Activated CD4-positive, alpha-beta T cell treated with anti-CD3 and anti-CD28 coated beads for 36 hours (primary cell): Measurements from ENCODE around the gene KLHDC7B. TPM values are rescaled to one million over a fixed set of nuclear protein-coding genes. Genes with fewer than 3 reads are reported as not detected.

ENCODE experiments used
- ATAC-seq: fragments of 200-7000 bp; cut with Tn5 transposase; one replicate; pipeline ENCODE4 v1.10.0; 2021; ENCODE audit warnings: mild to moderate bottlenecking, moderate library complexity
- CTCF ChIA-PET: fragments of 350-600 bp; sonication (Branson Sonifier 250); formaldehyde crosslinking; loops from one replicate; lab custom pipeline; 2021; ENCODE audit warnings: antibody characterized with exemption; lab: Charles Lee
- POLR2A ChIA-PET: fragments of 350-600 bp; sonication (Branson Sonifier 250); formaldehyde crosslinking; loops from one replicate; lab custom pipeline; 2021; ENCODE audit warnings: antibody characterized with exemption, inconsistent platforms; lab: Charles Lee
- DNase-seq: peaks from one replicate; pipeline ENCODE4 v3.0.0-alpha.2; 2020
- H3K27ac Mint-ChIP-seq: one replicate; pipeline ENCODE4 v1.8.0; 2021; ENCODE audit warnings: mixed read lengths
- H3K27me3 Mint-ChIP-seq: one replicate; pipeline ENCODE4 v1.8.0; 2021; ENCODE audit warnings: mixed read lengths
- H3K36me3 Mint-ChIP-seq: one replicate; pipeline ENCODE4 v1.8.0; 2021; ENCODE audit warnings: low read depth, mixed read lengths
- H3K4me1 Mint-ChIP-seq: one replicate; pipeline ENCODE4 v1.8.0; 2021; ENCODE audit warnings: mixed read lengths
- H3K4me3 Mint-ChIP-seq: one replicate; pipeline ENCODE4 v1.8.0; 2021; ENCODE audit warnings: mild to moderate bottlenecking, moderate library complexity, mixed read lengths
- H3K9me3 Mint-ChIP-seq: one replicate; pipeline ENCODE4 v1.8.0; 2021; ENCODE audit warnings: low read depth, mixed read lengths
- intact Hi-C, 2 experiments: fragments of 100-400 bp; cut with DNase I in 1 of 2; cut with micrococcal nuclease in 1 of 2; formaldehyde crosslinking; loops; one replicate each; pipeline versions ENCODE4 v1.14.2 to v1.15.1; 2022 to 2024; cut with DNase I, micrococcal nuclease
- total RNA-seq, 2 experiments: library from RNA; stranded (reverse); gene quantifications; one replicate each; pipeline ENCODE4 v1.2.3, GENCODE V29; 2021

KLHDC7B gene
- total RNA-seq, 2 experiments from 2014 or later, result 5.7 to 6.4 TPM

DNA sequence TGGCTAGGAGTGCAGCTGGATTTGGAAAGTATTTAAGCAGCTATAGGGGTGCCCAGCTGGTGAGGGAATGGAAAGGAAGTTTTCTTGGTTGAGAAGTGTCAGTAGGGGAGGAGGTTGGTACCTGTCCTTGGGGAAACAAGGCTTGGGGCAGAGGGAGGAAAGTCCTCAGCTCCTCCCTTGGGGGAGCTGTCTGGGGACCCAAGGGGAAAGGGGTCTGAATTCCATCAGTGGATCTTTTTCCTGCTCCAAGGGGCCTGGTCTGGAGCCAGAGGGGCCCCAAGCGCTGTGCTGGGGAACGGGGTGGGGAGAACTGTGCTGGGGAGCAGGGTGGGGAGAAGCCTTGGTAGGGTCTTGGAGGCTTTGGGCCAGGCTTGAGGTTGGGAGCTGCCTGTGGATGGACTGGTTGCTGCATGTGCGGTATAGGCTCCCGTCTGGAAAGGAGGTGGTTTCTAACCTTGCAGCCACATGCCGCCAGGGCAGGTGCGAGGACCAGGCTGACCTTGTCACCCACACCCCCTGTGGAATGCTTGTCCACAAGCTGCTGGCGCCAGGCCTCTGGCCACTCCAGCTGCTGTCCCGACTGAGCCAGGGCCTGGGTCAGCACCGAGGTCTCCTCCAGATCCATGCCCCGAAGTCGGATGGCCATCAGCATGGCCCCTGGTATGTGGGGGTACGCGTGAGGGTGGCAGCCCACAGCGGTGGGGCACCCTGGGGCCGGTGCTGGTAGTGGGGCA, 16.9 kb upstream of the KLHDC7B start:
- Mint-ChIP-seq H3K4me3 (peak overlapping the region; percentile 77), H3K27me3 (no peaks in the 10 kb centered on the region), H3K9me3 (no peaks in the 10 kb centered on the region), H3K27ac (no peak overlapping the region), H3K4me1 (peaks cover 43% of the 10 kb centered on the region), H3K36me3 (peaks cover 15% of the 10 kb centered on the region)
- CTCF ChIA-PET, result interaction anchor here (0.6 to 5.2 kb wide), 7 partner anchors 11 to 99 kb away, joined by 3 to 43 read pairs (median 5); partner anchors contain the start of genes ARSA, KLHDC7B and SYCE3
- DNase-seq, result no peak
- POLR2A ChIA-PET, result interaction anchor here (0.6 to 1.7 kb wide), 6 partner anchors 11 to 155 kb away, joined by 3 to 7 read pairs (median 4); partner anchors contain the start of genes LMF2 and NCAPH2
- intact Hi-C loops, result loop anchor here in 1 of 2 experiments (5.0 kb wide), 3 partner anchors 187 to 677 kb away; partner anchors contain the start of genes PIM3, PPP6R2 and ZBED4
- ATAC-seq, result no peak

DNA sequence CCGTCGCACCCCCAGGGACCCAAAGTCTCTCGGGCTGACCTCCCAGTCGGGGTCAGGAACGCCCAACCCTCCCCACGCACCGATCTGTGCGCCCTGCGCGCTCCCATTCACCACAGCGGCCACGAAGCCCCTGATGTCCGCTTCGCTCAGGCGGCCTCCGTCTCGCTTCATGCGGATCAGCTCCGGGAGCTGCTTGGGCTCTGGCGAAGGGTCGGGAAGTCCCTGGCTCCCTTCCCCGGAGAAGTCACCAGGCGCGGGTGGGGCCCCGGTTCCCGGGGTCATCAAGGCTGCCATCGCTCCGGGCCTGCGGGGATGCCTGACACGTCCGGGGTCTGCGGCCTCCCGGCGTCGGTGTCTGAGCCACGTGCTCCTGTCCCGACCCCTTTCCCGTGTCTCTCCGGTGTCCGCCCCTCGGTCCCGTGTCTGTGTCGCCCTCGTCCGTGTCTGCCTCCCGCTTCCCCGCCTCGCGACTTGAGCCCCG, 16.2 kb upstream of the KLHDC7B start:
- ATAC-seq, result no peak
- Mint-ChIP-seq H3K4me3 (peak overlapping the region; percentile 77), H3K27ac (no peak overlapping the region), H3K4me1 (peaks cover 47% of the 10 kb centered on the region), H3K27me3 (no peaks in the 10 kb centered on the region), H3K9me3 (no peaks in the 10 kb centered on the region), H3K36me3 (peaks cover 13% of the 10 kb centered on the region)
- ChIA-PET CTCF (interaction anchor here (0.6 to 5.2 kb wide), 6 partner anchors 10 to 99 kb away, joined by 3 to 43 read pairs (median 8); partner anchors contain the start of genes ARSA, KLHDC7B and SYCE3), POLR2A (interaction anchor here (1.0 to 1.3 kb wide), 3 partner anchors 10 to 92 kb away, joined by 4 to 7 read pairs (median 6); partner anchors contain the start of genes LMF2 and NCAPH2)
- intact Hi-C loops, result loop anchor here in 1 of 2 experiments (5.0 kb wide), 3 partner anchors 187 to 677 kb away; partner anchors contain the start of genes PIM3, PPP6R2 and ZBED4
- no peak for DNase-seq

DNA sequence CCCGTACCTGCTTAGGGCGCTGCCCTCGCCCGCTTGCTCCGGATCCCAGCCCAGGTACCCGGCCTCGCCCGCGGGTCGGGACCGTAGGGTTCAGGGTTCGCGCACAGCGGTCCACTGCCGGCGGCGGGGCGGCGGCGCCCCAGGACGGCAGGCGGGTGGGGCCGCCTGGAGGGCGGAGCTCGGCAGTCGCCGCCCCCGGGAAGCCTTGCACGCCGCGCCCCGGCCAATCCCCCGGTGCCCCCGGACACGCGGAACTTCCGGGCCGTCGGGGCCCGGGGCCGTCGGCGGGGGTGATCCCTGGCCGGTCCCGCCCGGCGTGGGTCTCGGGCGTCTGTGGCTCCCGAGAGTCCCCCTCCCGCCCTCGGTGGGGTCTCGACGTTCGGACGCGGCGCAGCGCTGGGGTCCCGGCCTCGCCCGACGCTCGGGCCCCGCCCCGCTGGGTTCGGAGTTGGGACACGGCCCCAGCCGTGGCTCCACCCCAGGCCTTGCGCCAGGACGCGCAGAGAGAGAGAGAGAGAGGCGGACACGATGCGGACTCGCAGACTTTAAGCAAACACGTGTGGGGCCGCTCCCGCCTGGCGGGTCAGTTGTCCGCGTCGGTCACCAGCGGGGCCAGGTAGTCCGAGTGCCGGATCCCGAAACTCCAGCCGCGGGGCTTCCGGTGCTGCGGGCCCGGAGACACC, 15.7 kb upstream of the KLHDC7B start, which contains the start of gene TYMP:
TYMP (minus strand) TSS at position 116 of the 683 bp plus-strand sequence. CDS start 303 bp downstream, outside the sequence.
- H3K4me1 Mint-ChIP-seq, result peaks cover 45% of the 10 kb centered on the region
- peak; percentile 8 for ATAC-seq
- H3K36me3 Mint-ChIP-seq, result peaks cover 8% of the 10 kb centered on the region
- no peaks in the 10 kb centered on the region for H3K9me3 Mint-ChIP-seq
- H3K4me3 Mint-ChIP-seq, result peak within 1 kb of the TSS; percentile 87
- peak within 1 kb of the TSS; percentile 97 for H3K27ac Mint-ChIP-seq
- no peaks in the 10 kb centered on the region for H3K27me3 Mint-ChIP-seq
- DNase-seq, result peak; percentile 82
- ChIA-PET CTCF (interaction anchor here (1.8 kb wide), 1 partner anchor 15 kb away, joined by 5 read pairs; the partner anchor contains the start of gene KLHDC7B), POLR2A (interaction anchor here (0.6 to 1.0 kb wide), 2 partner anchors 9 to 15 kb away, joined by 3 to 6 read pairs; no protein-coding TSS in a partner anchor)
- intact Hi-C loops, result loop anchor here (2.0 to 5.0 kb wide), 6 partner anchors 33 to 678 kb away; partner anchors contain the start of genes CHKB (in 1 of the 2), PIM3 (in 1 of the 2), PPP6R2 (in 1 of the 2) and SYCE3 (in 1 of the 2)

DNA sequence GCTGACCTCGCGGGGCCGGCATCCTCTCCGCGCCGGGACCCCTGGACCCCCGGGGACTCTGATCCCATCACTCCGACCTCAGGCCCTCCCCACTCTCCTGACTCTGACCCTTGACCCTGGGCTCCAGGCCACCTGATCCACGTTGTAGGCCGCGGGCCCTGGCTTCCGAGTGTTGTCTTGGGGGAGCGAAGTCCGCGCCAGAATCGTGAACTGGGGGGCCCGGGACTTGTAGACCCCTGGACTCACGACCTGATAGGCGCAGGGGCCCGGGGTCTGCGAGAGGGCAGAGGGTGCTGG, 15.2 kb upstream of the KLHDC7B start:
- Mint-ChIP-seq H3K4me3 (peak overlapping the region; percentile 87), H3K27me3 (no peaks in the 10 kb centered on the region), H3K36me3 (peaks cover 8% of the 10 kb centered on the region), H3K4me1 (peaks cover 45% of the 10 kb centered on the region), H3K9me3 (no peaks in the 10 kb centered on the region), H3K27ac (peak overlapping the region; percentile 86)
- intact Hi-C loops, result loop anchor here (2.0 to 5.0 kb wide), 3 partner anchors 32 to 553 kb away; partner anchors contain the start of genes CHKB (in 1 of the 2) and SYCE3 (in 1 of the 2)
- ChIA-PET POLR2A (interaction anchor here (0.7 kb wide), 1 partner anchor 9 kb away, joined by 5 read pairs; no protein-coding TSS in a partner anchor), CTCF (no interaction called here)
- DNase-seq (no peak), ATAC-seq (no peak)

DNA sequence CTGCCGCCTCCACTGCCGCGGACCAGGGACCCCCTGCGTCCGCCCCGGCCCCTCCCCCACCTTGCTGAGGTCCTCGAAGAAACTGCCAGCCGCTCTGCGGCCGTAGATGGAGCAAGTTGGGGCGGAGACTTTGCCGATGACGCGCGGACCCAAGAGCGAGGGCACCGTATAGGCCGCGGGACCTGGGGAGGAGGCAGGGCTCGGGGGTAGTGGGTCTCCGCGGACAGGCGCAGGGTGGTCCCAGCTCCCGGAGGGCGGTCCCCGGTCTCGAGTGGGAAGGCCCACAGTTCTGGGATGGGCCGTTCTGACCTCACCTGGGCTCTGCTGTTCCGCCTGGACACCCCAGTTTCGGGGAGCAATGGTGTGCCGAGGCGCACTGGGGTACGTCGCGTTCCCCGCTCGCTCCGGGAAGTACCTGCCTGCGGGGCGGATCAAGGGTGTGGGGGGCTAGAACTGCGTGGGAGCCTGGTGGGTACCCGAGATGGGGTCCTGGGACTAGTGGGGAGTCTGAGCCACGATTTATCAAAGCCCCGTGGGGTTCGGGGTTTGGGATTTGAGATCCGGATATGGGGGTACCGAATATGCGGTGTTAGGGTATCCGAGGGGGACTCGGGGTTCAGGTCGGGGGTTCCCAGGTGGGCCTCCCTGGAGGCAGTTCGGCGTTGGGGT, 14.7 kb upstream of the KLHDC7B start:
- intact Hi-C loops, result loop anchor here (1.0 to 5.0 kb wide), 9 partner anchors 8 to 554 kb away; partner anchors contain the start of genes SYCE3 (in 2 of the 2), CHKB (in 1 of the 2) and NCAPH2 (in 1 of the 2)
- Mint-ChIP-seq H3K4me1 (peaks cover 45% of the 10 kb centered on the region), H3K36me3 (peaks cover 8% of the 10 kb centered on the region), H3K9me3 (no peaks in the 10 kb centered on the region), H3K27me3 (no peaks in the 10 kb centered on the region), H3K27ac (peak overlapping the region; percentile 97), H3K4me3 (peak overlapping the region; percentile 87)
- DNase-seq (peak; percentile 92), ATAC-seq (peak; percentile 45)
- ChIA-PET CTCF (no interaction called here), POLR2A (interaction anchor here (0.7 kb wide), 1 partner anchor 8 kb away, joined by 5 read pairs; no protein-coding TSS in a partner anchor)

DNA sequence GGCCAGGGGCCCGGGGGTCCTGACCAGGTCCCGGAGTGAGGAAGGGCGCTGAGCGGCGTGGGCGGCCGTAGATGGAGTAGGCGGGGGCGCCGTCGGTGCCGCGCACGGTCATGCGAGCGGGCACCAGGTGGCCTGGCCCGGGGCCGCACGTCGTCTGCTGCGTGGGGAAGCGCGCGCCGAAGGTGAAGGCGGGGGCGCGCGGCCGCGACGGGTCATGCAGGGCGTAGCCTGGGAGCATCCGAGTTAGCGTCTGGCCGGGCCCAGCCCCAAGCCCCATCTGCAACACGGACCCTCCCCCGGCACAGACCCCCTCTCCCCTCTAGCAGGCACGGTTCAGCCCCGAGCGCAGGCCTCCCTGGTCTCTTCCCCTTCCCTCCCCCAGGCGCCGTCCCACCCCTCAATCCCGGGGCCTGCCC, 14.1 kb upstream of the KLHDC7B start:
- ATAC-seq (peak; percentile 52), DNase-seq (peak; percentile 88)
- H3K27ac Mint-ChIP-seq, result peak overlapping the region; percentile 97
- peaks cover 8% of the 10 kb centered on the region for H3K36me3 Mint-ChIP-seq
- CTCF ChIA-PET, result no interaction called here
- POLR2A ChIA-PET, result no interaction called here
- peaks cover 49% of the 10 kb centered on the region for H3K4me1 Mint-ChIP-seq
- intact Hi-C loops, result loop anchor here (1.0 to 5.0 kb wide), 9 partner anchors 8 to 554 kb away; partner anchors contain the start of genes SYCE3 (in 2 of the 2), CHKB (in 1 of the 2) and NCAPH2 (in 1 of the 2)
- no peaks in the 10 kb centered on the region for H3K9me3 Mint-ChIP-seq
- H3K27me3 Mint-ChIP-seq, result no peaks in the 10 kb centered on the region
- peak overlapping the region; percentile 87 for H3K4me3 Mint-ChIP-seq

DNA sequence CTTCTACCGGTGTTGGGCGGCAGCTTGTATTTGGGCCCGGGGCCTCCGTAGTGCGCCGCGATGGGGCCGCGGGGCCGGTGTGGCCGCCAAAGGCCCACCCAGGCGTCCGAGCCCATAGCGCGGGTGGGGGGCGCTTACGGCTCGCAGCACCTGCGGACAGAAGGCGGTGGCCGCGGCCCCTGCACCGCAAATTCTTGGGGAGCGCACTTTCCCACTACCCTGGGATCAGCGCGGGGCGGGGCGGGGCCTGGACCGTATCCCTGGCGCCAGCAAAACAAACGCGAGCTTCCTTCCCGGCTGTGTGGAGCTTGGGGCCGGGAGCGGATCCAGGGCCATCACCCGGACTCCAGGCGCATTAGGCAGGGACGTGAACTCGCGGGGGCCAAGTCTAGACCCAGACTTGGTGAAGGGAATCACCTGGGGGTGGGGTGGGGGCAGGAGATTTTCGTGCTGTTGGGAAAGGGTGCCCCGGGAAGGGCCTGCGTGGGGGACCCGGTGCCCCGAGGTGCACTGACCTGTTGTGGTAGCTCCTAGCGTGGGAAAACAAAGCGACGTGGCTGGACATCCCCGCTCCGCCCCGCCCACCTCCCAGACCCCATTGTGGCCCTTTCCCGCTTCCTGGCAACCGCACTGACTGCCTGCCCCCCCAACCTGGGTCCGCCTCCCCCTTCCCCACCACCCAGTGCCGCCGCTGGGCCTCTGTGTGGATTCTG, 13.6 kb upstream of the KLHDC7B start:
- no peaks in the 10 kb centered on the region for H3K27me3 Mint-ChIP-seq
- peaks cover 8% of the 10 kb centered on the region for H3K36me3 Mint-ChIP-seq
- DNase-seq (peak; percentile 51), ATAC-seq (no peak)
- POLR2A ChIA-PET, result no interaction called here
- intact Hi-C loops, result loop anchor here (1.0 to 5.0 kb wide), 9 partner anchors 7 to 555 kb away; partner anchors contain the start of genes SYCE3 (in 2 of the 2), CHKB (in 1 of the 2) and NCAPH2 (in 1 of the 2)
- CTCF ChIA-PET, result no interaction called here
- peak overlapping the region; percentile 87 for H3K4me3 Mint-ChIP-seq
- H3K4me1 Mint-ChIP-seq, result peaks cover 48% of the 10 kb centered on the region
- H3K9me3 Mint-ChIP-seq, result no peaks in the 10 kb centered on the region
- H3K27ac Mint-ChIP-seq, result peak overlapping the region; percentile 97

DNA sequence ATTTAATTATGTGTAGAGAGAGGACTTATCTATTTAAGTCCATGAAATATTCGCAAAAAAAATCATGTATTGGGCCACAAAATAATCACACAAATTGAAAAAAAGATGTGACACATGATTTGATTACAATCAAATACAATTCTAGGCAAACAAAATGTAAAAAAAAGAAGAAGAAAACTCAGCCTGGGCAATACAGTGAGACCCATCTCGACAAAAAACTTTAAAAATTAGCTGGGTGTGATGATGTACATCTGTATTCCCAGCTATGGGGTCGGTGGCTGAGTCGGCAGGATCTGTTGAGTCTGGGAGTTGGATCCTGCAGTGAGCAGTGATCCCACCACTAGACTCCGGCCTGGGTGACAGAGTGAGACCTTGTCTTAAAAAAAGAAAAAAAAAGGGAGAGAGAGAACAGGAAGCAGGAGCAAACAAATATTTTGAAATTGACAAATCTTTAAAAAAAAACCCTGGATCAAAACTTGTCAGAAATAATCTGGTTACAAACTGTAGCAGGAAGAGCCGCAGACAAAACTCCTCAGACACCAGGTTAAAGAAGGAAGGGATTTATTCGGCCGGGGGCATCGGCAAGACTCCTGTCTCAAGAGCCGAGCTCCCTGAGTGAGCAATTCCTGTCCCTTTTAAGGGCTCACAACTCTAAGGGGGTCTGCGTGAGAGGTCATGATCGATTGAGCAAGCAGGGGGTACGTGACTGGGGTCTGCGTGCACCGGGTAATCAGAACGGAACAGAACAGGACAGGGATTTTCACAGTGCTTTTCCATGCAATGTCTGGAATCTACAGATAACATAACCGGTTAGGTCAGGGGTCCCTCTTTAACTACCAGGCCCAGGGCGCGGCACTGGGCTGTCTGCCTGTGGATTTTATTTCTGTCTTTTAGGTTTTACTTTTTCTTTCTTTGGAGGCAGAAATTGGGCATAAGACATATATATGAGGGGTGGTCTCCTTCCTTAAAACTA, 12.6 kb upstream of the KLHDC7B start:
- Mint-ChIP-seq H3K9me3 (no peaks in the 10 kb centered on the region), H3K36me3 (peaks cover 8% of the 10 kb centered on the region), H3K27ac (peak overlapping the region; percentile 79), H3K27me3 (no peaks in the 10 kb centered on the region), H3K4me3 (peak overlapping the region; percentile 87), H3K4me1 (peaks cover 41% of the 10 kb centered on the region)
- no peak for DNase-seq
- intact Hi-C loops, result loop anchor here in 1 of 2 experiments (5.0 kb wide), 1 partner anchor 556 kb away; no protein-coding TSS in a partner anchor
- CTCF ChIA-PET, result no interaction called here
- POLR2A ChIA-PET, result no interaction called here
- no peak for ATAC-seq
